Activated naive CD4-positive, alpha-beta T cell treated with anti-CD3 and anti-CD28 coated beads, Interleukin-2, amount 50 U/mL, for 72 hours (primary cell): ENCODE data around the gene DEFB123. TPM values are rescaled to one million over a fixed set of nuclear protein-coding genes. Genes with fewer than 3 reads are reported as not detected.
"Not testable (repeated sequence)": the region's sequence is repeated elsewhere in the genome, so short reads cannot be mapped to it uniquely, and the experiment has no call there.

ENCODE experiments used
- ATAC-seq, 2 donors: fragments of 150-1000 bp; cut with Tn5 transposase; 2 replicates each; pipeline ENCODE4 v1.10.0; 2021; ENCODE audit warnings: mild to moderate bottlenecking in 2 of 2, moderate library complexity in 2 of 2
- DNase-seq, 2 donors: peaks; one replicate each; pipeline ENCODE4 v3.0.0; 2021 to 2022; ENCODE audit warnings: low spot score in 2 of 2
- H3K27ac Mint-ChIP-seq, 2 donors: one replicate each; pipeline ENCODE4 v1.8.0; 2022; ENCODE audit warnings: mild to moderate bottlenecking in 2 of 2, mixed read lengths in 2 of 2
- H3K36me3 Mint-ChIP-seq, 2 donors: one replicate each; pipeline ENCODE4 v1.8.0; 2022; ENCODE audit warnings: mixed read lengths in 2 of 2
- H3K9me3 Mint-ChIP-seq, 2 donors: one replicate each; pipeline ENCODE4 v1.8.0; 2022; ENCODE audit warnings: mixed read lengths in 2 of 2
- total RNA-seq, 2 donors: library from RNA; stranded (reverse); gene quantifications; one replicate each; pipeline ENCODE4 v1.2.3, GENCODE V29; 2022

DEFB123 gene
- total RNA-seq, 2 donors from 2014 or later = not detected

- DNase-seq (no peak), ATAC-seq (no peak)
- H3K27ac Mint-ChIP-seq = no peak overlapping the region
- no peaks in the 10 kb centered on the region for H3K9me3 Mint-ChIP-seq
- no peaks in the 10 kb centered on the region for H3K36me3 Mint-ChIP-seq
Measured at GRCh38 chr20:31454361-31454760, 13.9 kb downstream of the DEFB123 start.

- H3K27ac Mint-ChIP-seq, H3K9me3 Mint-ChIP-seq, ATAC-seq, H3K36me3 Mint-ChIP-seq, DNase-seq: not testable (repeated sequence)
Measured at GRCh38 chr20:31470946-31471345, 30.5 kb downstream of the DEFB123 start.

GRCh38 chr20:31472395-31473330 is 32.2 kb downstream of the DEFB123 start:
- H3K9me3 Mint-ChIP-seq = peaks cover 4 to 5% of the 10 kb centered on the region in 2 donors
- ATAC-seq = no peak
- DNase-seq = no peak
- peaks cover 6 to 7% of the 10 kb centered on the region in 2 donors for H3K36me3 Mint-ChIP-seq
- H3K27ac Mint-ChIP-seq = no peak overlapping the region

GRCh38 chr20:31473331-31474096 is 33.1 kb downstream of the DEFB123 start:
- Mint-ChIP-seq H3K27ac (no peak overlapping the region), H3K36me3 (peaks cover 6 to 7% of the 10 kb centered on the region in 2 donors), H3K9me3 (peaks cover 4 to 5% of the 10 kb centered on the region in 2 donors)
- DNase-seq = no peak
- ATAC-seq = no peak

- H3K27ac Mint-ChIP-seq = no peak overlapping the region
- H3K36me3 Mint-ChIP-seq = peaks cover 6 to 7% of the 10 kb centered on the region in 2 donors
- H3K9me3 Mint-ChIP-seq = peaks cover 4 to 5% of the 10 kb centered on the region in 2 donors
- DNase-seq (no peak), ATAC-seq (peak in 1 of 2 donors; percentile 24)
Measured at GRCh38 chr20:31474097-31474436, 33.6 kb downstream of the DEFB123 start.

GRCh38 chr20:31474758-31475427 is 34.5 kb downstream of the DEFB123 start, which contains the start of the genes DEFB124 and REM1:
Gene DEFB124 (minus strand): TSS chr20:31475127. CDS start chr20:31473013, 2,114 bp downstream.
Gene REM1 (plus strand): TSS chr20:31475288. CDS start chr20:31476446, 1,158 bp downstream.
- DNase-seq = no peak
- Mint-ChIP-seq H3K27ac (no peak within 1 kb of the TSS), H3K9me3 (peaks cover 4 to 5% of the 10 kb centered on the region in 2 donors), H3K36me3 (peaks cover 6 to 7% of the 10 kb centered on the region in 2 donors)
- no peak for ATAC-seq

GRCh38 chr20:31475472-31476293 is 35.3 kb downstream of the DEFB123 start:
- Mint-ChIP-seq H3K36me3 (peaks cover 6 to 7% of the 10 kb centered on the region in 2 donors), H3K27ac (no peak overlapping the region), H3K9me3 (peaks cover 4 to 5% of the 10 kb centered on the region in 2 donors)
- ATAC-seq (no peak), DNase-seq (no peak)

- ATAC-seq = no peak
- no peak for DNase-seq
- Mint-ChIP-seq H3K27ac (no peak overlapping the region), H3K36me3 (peaks cover 6 to 7% of the 10 kb centered on the region in 2 donors), H3K9me3 (peaks cover 4 to 5% of the 10 kb centered on the region in 2 donors)
Measured at GRCh38 chr20:31476294-31476585, 35.8 kb downstream of the DEFB123 start.

GRCh38 chr20:31476643-31477215 is 36.3 kb downstream of the DEFB123 start:
- no peak overlapping the region for H3K27ac Mint-ChIP-seq
- DNase-seq (no peak), ATAC-seq (no peak)
- peaks cover 6 to 7% of the 10 kb centered on the region in 2 donors for H3K36me3 Mint-ChIP-seq
- H3K9me3 Mint-ChIP-seq = peaks cover 4 to 5% of the 10 kb centered on the region in 2 donors

- ATAC-seq = no peak
- Mint-ChIP-seq H3K9me3 (no peaks in the 10 kb centered on the region), H3K27ac (no peak overlapping the region), H3K36me3 (peaks cover 0 to 6% of the 10 kb centered on the region in 2 donors)
- DNase-seq = no peak
Measured at GRCh38 chr20:31484001-31484400, 43.6 kb downstream of the DEFB123 start.

GRCh38 chr20:31485450-31486339 is 45.3 kb downstream of the DEFB123 start:
- no peak overlapping the region for H3K27ac Mint-ChIP-seq
- no peak for DNase-seq

GRCh38 chr20:31488115-31488514 is 47.7 kb downstream of the DEFB123 start:
- no peak overlapping the region for H3K27ac Mint-ChIP-seq
- ATAC-seq (no peak), DNase-seq (no peak)
- H3K36me3 Mint-ChIP-seq = peaks cover 0 to 6% of the 10 kb centered on the region in 2 donors
- H3K9me3 Mint-ChIP-seq = no peaks in the 10 kb centered on the region

More at GRCh38 chr20:31485450-31486339, 45.3 kb downstream of the DEFB123 start:
- peaks cover 0 to 6% of the 10 kb centered on the region in 2 donors for H3K36me3 Mint-ChIP-seq
- ATAC-seq = peak in 1 of 2 donors; percentile 39
- no peaks in the 10 kb centered on the region for H3K9me3 Mint-ChIP-seq

- H3K36me3 Mint-ChIP-seq = peaks cover 0 to 6% of the 10 kb centered on the region in 2 donors
- DNase-seq = no peak
- H3K27ac Mint-ChIP-seq = no peak overlapping the region
- no peaks in the 10 kb centered on the region for H3K9me3 Mint-ChIP-seq
- ATAC-seq = no peak
Measured at GRCh38 chr20:31489152-31489551, 48.7 kb downstream of the DEFB123 start.

GRCh38 chr20:31490752-31491151 is 50.3 kb downstream of the DEFB123 start:
- Mint-ChIP-seq H3K36me3 (no peaks in the 10 kb centered on the region), H3K9me3 (no peaks in the 10 kb centered on the region), H3K27ac (no peak overlapping the region)
- DNase-seq (no peak), ATAC-seq (peak in 1 of 2 donors; percentile 63)

- no peak overlapping the region for H3K27ac Mint-ChIP-seq
- no peaks in the 10 kb centered on the region for H3K36me3 Mint-ChIP-seq
- DNase-seq (no peak), ATAC-seq (no peak)
- no peaks in the 10 kb centered on the region for H3K9me3 Mint-ChIP-seq
Measured at GRCh38 chr20:31494131-31494530, 53.7 kb downstream of the DEFB123 start.
